Coronary artery (tissue), 2 donors: ENCODE data around the gene ARRB1.

ENCODE experiments used
- DNase-seq: peaks from one replicate; pipeline ENCODE4 v3.0.0-alpha.2; 2017; ENCODE audit warnings: low spot score
- H3K27ac ChIP-seq, 2 donors: fragments of 200-600 bp; sonication (generic); one replicate each; pipeline ENCODE4 v1.5.1; 2016 to 2019
- H3K4me3 ChIP-seq: fragments of 200-600 bp; sonication (generic); 2 replicates; pipeline ENCODE4 v1.5.1; 2016; ENCODE audit warnings: mild to moderate bottlenecking, moderate library complexity
- CTCF ChIP-seq: fragments of 200-600 bp; sonication (generic); IDR thresholded peaks from one replicate; pipeline ENCODE4 v1.5.1; 2019; ENCODE audit warnings: antibody characterized with exemption

The ARRB1 gene

GRCh38 chr11:75285776-75286360 lies 65.6 kb downstream of the ARRB1 start:
- no peak for TF ChIP-seq CTCF
- no peak for DNase-seq
- Histone ChIP-seq H3K27ac (no peak overlapping the region), H3K4me3 (no peak overlapping the region)

GRCh38 chr11:75283391-75283931 lies 68.0 kb downstream of the ARRB1 start:
- Histone ChIP-seq H3K4me3 (no peak overlapping the region), H3K27ac (no peak overlapping the region)
- DNase-seq = no peak
- no peak for TF ChIP-seq CTCF

GRCh38 chr11:75281469-75282095 lies 69.9 kb downstream of the ARRB1 start:
- TF ChIP-seq CTCF = no peak
- Histone ChIP-seq H3K4me3 (no peak overlapping the region), H3K27ac (no peak overlapping the region)
- DNase-seq = no peak

GRCh38 chr11:75280770-75281468 lies 70.5 kb downstream of the ARRB1 start:
- TF ChIP-seq CTCF = no peak
- peak overlapping the region in 1 of 2 donors; percentile 50 for H3K27ac ChIP-seq
- no peak for DNase-seq
- no peak overlapping the region for H3K4me3 ChIP-seq

GRCh38 chr11:75280227-75280701 lies 71.2 kb downstream of the ARRB1 start:
- peak overlapping the region in 1 of 2 donors; percentile 50 for H3K27ac ChIP-seq
- H3K4me3 ChIP-seq = no peak overlapping the region
- TF ChIP-seq CTCF = peak; percentile 94
- DNase-seq = no peak

- no peak for TF ChIP-seq CTCF
- no peak overlapping the region for H3K27ac ChIP-seq
- peak; percentile 71 for DNase-seq
- H3K4me3 ChIP-seq = no peak overlapping the region
These were observed 72.2 kb downstream of the ARRB1 start for GRCh38 chr11:75279273-75279672.
